Activated CD8-positive, alpha-beta memory T cell treated with anti-CD3 and anti-CD28 coated beads for 1 hour (primary cell): Measurements from ENCODE around the gene MYLK4.

Experiments used
- DNase-seq, 2 donors: peaks; one replicate each; pipeline ENCODE4 v3.0.0-alpha.2; 2020; ENCODE audit warnings: low read depth in 1 of 2; ENCODE audit errors: extremely low read depth in 1 of 2

MYLK4 gene

DNA sequence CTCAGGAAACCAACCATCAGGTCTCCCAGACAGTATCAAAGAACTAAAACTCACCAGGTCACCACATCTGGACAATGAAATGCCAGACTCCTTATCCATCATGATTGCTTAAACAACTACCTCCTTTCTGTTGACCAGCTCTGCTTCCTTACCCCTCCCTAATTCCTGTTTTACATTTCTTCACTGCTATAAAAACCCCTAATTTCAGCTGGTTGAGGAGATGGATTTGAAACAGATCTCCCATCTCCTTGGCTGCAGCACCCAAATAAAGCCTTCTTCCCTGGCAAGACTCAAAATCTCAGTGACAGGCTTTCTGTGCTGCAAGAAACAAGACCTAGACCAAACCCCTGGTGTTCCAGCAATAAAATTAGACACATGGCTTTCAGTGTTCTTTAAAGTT, 40.3 kb downstream of the MYLK4 start:
- DNase-seq: no peak

DNA sequence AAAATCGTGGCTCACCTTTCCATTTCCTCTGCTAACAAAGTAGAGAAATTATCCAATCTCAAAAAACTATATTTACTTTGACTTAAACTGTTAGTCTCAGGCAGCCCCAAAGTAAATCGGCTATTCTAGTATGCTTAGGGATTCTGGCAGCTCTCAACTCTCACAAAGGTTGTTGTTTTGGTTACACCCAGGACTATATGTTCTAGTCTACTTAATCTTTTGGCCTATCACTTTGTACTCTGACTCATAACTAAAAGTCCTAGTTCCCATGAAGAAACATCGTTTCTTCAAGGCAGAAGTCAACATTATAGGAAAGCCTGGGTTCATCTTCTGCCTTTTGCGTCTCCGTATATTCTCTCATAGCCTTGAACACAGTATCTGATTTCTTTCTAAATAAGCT, 42.3 kb downstream of the MYLK4 start:
- no peak for DNase-seq

DNA sequence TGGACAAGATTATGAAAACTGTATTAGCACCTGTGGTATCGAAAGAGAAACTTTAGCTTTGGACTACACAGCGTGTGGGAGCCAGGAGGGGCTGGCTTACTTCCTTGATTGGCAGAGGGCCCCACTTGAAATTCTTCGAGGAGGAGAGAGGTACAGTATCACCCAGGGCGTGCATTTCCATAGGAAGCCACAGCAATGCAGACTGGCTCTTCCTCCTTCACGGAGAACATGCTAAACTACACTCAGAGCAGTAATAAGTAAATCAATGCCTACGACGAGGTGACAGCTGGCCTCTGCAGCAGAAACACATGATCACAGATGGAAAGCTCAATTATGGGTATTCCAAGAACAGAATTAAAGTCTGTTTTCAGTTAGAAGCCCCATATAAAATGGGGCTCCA, 44.2 kb downstream of the MYLK4 start:
- no peak for DNase-seq

DNA sequence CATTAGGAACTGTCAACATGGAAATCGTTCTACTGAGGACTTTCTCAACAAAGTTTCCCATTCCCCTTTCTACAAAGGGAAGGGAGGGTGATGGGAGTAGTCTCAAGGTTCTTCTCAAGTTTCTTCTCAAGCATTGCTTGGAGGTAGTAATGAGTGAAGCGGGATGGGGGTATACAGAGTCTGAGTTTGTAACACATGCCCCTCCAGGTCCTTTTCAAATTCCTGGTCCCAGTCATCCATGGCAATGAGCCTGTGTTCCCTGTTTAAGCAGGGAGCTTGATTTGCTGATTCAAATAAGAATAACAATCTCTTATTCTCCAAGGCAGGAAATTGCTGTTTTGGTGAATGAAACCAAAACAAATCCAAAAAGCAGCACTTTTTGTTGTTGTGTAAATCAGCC, 45.5 kb downstream of the MYLK4 start:
- DNase-seq: no peak

DNA sequence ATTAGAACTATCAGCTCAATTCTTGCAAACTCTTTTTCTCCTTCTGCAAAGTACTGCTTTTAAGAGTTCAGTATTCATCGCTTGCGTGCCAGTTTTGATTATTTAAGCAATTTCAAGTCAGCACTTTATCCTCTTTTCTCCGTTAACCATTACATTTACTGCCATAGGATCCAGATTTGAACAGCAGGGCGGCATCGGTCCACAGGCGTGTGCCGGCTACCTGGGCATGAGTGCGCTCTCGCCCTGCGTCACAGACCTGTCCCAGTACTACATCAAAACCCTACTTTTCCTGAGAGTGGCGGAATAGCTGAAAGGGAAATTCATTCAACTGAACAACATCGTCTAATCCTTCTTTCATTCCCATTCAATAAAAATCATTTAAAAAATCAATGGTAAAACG, 53.4 kb downstream of the MYLK4 start:
- no peak for DNase-seq

DNA sequence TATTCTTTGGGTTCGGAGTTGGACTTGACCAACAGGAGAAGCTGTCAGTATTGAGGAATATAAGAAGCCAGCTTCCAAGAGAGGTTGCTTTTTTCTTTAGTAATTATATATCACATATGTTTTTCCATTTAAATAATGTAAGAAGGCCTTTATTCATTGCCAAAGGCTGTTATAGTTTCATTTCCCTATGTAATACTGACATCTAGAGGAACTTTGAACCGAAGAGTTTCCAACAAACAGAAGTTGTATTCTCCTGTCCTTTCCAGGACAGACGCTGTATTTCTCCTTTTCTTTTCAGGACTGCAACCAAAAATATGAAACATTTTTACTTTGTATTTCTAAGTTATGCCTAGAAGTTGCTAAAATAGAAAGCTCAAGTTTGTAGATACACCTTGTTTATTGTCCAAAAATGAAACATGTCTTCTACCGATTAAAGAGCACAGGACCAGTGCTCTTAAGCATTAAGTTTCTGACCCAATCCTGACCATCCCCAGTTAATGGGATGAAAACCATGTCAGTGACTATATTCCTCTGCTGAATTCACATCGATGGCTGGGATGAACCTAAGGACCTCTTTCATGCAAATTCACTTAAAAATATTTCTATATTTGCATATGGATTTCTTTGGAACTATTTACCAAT, 55.1 kb downstream of the MYLK4 start:
- no peak for DNase-seq

DNA sequence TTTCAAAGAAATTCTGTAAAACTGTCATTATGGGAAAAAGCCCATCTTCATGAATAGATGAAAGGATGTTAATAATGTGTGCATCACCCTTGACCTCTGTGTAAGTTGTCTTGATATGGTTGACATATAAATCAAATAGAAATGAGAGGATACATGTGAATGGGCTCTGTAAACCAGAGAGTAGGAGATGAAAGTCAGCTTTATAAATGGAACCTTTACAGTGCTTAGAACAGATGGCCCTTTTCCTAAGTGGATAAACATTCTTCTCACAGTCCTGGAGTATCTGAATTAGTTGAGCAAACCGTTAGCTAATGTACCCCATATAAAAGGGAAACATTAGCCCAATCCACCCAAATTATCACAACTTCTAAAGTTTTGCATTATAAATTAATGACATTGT, 57.5 kb downstream of the MYLK4 start:
- DNase-seq: no peak

DNA sequence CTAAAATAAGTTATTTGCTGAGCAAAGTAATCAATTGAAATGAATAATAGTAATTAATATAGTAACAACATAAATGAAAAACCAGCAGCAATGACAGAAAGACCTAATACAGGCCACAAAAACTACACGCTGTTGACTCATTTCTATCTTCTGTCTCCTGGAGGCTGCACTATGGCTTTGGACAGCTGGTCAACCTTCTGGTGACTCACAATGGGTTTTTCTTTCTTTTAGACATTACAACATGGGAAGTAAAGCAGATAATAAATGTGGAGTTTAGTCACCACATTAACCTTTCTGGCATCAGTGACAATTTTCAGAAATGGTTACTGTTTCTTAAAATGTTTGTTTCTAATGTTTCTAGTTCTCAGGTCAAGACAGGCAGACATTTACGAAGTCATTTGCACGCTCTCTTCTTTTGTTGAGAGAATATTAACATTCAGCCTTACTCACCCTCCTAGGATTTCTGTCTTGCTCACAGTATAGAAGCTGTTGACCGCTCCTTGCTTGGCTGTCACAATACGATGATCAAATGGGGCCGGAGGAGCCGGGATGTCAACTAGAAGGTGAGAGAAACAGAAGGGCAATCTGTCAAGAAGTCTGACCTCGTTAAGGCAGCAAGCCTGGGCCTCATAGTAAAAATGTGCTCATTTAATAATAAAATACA, 62.2 kb downstream of the MYLK4 start:
- DNase-seq: no peak

GRCh38 chr6:2687456-2687855, 63.3 kb downstream of the MYLK4 start:
- no peak for DNase-seq

GRCh38 chr6:2686515-2686914, 64.2 kb downstream of the MYLK4 start:
- no peak for DNase-seq

DNA sequence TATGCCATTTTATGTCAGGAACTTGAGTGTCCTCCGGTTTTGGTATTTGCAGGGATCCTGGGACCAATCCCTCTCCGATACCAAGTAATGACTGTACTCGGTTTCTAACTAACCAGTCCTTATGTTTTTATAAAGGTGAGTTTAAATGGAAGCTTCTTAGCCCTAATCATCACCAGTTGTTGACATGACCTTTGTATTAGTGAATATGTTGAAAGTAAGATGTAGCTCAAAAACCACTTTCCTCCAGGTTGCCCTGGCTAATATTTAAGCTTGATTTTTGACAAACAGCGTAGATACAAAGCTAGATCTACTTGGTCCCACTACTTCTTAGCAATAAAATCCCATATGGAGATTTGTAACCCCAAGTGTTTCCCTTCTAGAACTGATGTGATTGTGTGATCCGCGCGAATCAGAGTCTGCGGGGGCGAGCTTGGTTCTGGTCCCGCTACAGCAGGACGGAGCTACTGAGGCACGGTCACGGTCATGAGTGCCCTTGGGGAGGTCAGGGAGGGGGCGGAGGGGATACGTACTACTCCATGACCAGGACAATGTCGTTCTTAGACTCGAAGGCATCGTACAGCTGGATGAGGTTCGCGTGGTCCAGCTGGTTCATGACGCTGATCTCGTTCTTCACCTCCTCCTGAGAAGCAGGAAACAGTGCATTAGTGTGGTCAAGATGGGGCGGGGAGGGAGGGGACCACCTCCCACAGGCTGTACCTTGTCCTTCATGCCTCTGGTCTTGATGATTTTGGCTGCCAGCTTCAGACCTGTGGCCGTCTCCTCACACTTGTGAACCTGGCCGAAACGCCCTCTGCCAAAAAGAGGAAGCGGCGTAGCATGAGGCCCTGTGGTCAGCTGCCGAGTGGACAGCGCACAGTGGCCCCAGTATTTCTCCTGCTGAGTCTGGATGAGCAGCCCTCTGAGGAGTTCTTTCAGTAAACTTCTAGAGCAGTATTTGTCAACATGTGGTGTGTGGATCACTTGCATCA, 65.7 kb downstream of the MYLK4 start:
- no peak for DNase-seq

GRCh38 chr6:2684103-2684749, 66.5 kb downstream of the MYLK4 start:
- DNase-seq: no peak

DNA sequence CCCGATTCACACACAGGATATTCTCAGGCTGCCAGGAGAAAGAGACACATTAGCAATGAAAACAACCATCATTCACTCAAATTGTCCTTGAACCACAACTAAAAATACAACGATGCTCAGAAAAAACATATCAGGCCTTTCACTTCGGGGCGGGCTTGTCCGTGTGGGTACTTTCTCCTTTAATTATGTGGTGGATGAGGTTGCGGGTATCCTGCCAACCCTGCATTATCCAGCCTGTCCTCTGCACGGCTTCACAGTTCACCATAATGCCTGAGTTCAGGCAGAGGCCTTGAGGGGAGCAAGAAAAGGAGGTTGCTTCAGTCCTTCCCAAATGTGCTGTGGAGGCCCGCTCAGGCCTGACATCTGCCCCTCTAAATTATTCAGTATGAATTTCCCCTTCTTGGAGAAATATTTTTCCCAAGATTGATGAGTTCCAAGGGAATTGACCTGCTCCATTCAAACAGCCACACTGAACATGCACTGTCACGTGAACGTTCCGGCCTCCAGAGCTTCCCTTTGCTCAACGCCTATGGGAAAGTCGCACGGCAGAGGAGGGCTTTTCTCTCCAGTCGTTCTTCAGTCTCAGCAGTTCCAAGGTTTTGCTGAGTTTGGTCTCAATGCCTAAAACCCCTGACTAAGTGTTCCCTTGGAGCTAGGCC, 70.3 kb downstream of the MYLK4 start:
- DNase-seq: no peak

- no peak for DNase-seq
These were observed 73.6 kb downstream of the MYLK4 start for GRCh38 chr6:2677080-2677593.

DNA sequence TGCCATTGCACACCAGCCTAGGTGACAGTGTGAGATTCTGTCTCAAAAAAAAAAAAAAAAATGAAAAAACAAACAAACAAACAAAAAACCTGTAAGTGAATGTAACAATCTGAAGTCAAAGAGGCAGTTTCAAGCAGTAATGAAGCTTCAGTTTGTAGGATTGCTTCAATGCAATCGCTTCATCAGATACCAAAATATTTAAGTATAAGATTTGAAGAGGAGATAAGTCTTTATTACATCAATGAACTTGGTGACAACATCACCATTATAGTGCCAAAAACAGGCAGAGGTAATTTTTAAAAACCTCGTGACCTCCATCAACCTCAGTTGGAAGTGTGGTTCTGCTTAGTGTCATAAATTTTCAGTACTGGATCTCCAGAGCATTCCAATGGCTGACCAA, 74.7 kb downstream of the MYLK4 start:
- DNase-seq: no peak

DNA sequence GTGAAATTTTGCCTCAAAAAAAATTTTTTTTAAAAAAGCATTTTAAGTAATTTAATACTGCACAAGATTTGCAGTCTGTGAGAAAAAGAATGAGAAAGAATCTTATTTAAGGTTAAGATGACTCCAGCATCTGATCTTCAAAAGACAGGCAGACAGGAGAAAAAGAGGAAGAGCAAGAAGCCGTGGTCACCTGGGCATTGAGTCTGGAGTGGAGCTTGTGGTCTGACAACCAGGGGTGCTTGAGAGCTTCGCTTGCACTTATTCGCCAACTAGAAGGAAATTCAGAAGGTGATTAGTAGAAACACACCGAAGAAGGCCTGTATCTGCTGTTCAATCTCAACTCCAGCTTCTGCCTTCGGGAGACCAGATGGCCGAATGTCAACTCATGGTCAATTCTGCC, 75.9 kb downstream of the MYLK4 start:
- no peak for DNase-seq

DNA sequence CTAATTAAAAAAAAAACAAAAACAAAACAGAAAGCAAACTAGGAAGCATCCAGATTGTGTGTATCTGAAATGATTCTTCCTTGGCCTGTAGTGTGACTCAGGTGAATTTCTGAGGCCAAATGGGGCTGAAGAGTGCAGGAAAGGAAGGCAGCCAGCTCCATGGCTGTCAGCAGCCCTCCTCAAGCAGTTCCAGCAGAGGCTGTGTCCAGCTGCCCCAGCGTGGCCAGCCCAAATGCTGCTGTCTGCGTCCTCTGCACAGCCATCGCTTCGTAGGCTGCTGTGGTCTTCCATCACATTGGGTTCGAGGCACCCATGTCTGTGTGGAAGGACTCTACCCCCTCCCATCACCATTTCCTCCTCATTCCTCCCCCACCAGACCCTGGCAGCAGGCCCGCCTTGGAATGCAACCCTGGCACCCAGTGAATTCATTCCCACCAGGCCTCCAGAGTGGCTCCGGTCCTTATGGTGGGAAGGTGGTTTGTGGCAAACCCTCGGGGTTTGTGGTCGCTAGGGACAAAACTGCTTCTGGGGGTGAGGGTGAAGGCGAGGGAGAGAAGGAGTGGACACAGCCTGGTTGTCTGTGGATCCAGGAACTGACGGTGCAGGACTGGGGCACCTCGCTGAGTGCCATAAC, 81.5 kb downstream of the MYLK4 start:
- no peak for DNase-seq

DNA sequence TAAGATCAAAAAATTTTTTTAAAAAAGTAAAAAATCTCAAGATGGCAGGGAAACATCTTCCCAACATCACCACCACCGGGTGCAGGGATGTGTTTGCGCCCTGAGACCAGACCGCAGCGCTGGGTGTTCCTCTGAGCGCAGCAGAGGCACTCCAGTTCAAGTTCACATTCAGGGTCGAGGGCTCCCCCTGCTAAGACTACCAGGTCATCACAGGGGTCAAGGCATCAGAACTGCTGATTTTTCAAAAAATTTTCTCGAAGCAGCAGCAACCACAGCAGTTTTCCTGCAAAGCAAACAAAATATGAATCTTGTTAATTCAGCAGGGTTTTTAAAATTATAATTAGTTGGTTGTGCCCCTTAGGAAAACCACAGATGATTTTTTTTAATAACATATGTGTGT, 83.1 kb downstream of the MYLK4 start:
- no peak for DNase-seq

GRCh38 chr6:2666906-2667575, 83.7 kb downstream of the MYLK4 start:
- no peak for DNase-seq
